Measurements from ENCODE around the gene CUEDC1.

CUEDC1 gene

GRCh38 chr17:57817299-57817698 is 137.9 kb downstream of the CUEDC1 start:
- no peak overlapping the region for H3K27ac Mint-ChIP-seq
- H3K9me3 Mint-ChIP-seq: no peaks in the 10 kb centered on the region
- peaks cover 22 to 57% of the 10 kb centered on the region in 2 donors for H3K27me3 Mint-ChIP-seq
- DNase-seq (no peak), ATAC-seq (replicated peaks) (no peak)
- H3K4me3 Mint-ChIP-seq: no peak overlapping the region
- no peaks in the 10 kb centered on the region for H3K4me1 Mint-ChIP-seq (ENCODE audit: low read depth in 2 of 2)
- no peaks in the 10 kb centered on the region for H3K36me3 Mint-ChIP-seq (ENCODE audit: insufficient read depth)

- no peaks in the 10 kb centered on the region for H3K36me3 Mint-ChIP-seq (ENCODE audit: insufficient read depth)
- peaks cover 42 to 84% of the 10 kb centered on the region in 2 donors for H3K27me3 Mint-ChIP-seq
- DNase-seq (no peak), ATAC-seq (replicated peaks) (no peak)
- no peaks in the 10 kb centered on the region for H3K9me3 Mint-ChIP-seq
- no peak overlapping the region for H3K4me3 Mint-ChIP-seq
- H3K4me1 Mint-ChIP-seq (ENCODE audit: low read depth in 2 of 2): no peaks in the 10 kb centered on the region
- H3K27ac Mint-ChIP-seq: no peak overlapping the region
Observed at GRCh38 chr17:57814421-57814820, 140.8 kb downstream of the CUEDC1 start.

- no peak overlapping the region for H3K4me3 Mint-ChIP-seq
- ATAC-seq (replicated peaks) (no peak), DNase-seq (no peak)
- H3K36me3 Mint-ChIP-seq (ENCODE audit: insufficient read depth): no peaks in the 10 kb centered on the region
- no peak overlapping the region for H3K27ac Mint-ChIP-seq
- H3K27me3 Mint-ChIP-seq: peaks cover 42 to 79% of the 10 kb centered on the region in 2 donors
- no peaks in the 10 kb centered on the region for H3K4me1 Mint-ChIP-seq (ENCODE audit: low read depth in 2 of 2)
- no peaks in the 10 kb centered on the region for H3K9me3 Mint-ChIP-seq
Observed at GRCh38 chr17:57811638-57812280, 143.5 kb downstream of the CUEDC1 start.

All from effector memory CD8-positive, alpha-beta T cell (primary cell).